NCI-H748 (cell line): ENCODE data around the gene UBE2H.
A peak's percentile ranks its signal among the peaks of the same experiment; 100 is the strongest.
"Not testable (repeated sequence)": the region's sequence is repeated elsewhere in the genome, so short reads cannot be mapped to it uniquely, and the experiment has no call there.

Source experiments
- DNase-seq: peaks from one replicate; lab custom pipeline; 2025; ENCODE audit not compliant: unreplicated experiment; lab: John Stamatoyannopoulos, UW

Gene UBE2H

GRCh38 chr7:129824291-129825208 lies 128.2 kb downstream of the UBE2H start:
- DNase-seq: peak; percentile 97

DNA sequence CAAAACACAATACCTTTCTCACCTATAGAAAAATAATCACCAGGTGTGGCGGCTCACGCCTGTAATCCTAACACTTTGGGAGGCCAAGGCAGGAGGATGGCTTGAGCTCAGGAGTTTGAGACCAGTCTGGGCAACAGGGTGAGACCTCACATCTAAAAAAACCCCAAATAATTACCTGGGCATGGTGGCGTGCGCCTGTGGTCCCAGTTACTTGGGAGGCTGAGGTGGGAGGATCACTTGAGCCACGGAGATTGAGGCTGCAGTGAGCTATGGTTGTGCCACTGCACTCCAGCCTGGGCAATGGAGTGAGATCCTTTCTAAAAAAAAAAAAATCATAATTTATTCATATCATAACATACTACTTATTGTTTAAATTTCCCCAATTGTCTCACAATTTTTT lies 129.6 kb downstream of the UBE2H start:
- DNase-seq: not testable (repeated sequence)

GRCh38 chr7:129821476-129821875 lies 131.3 kb downstream of the UBE2H start:
- no peak for DNase-seq

GRCh38 chr7:129816742-129817141 lies 136.0 kb downstream of the UBE2H start:
- DNase-seq: no peak

DNA sequence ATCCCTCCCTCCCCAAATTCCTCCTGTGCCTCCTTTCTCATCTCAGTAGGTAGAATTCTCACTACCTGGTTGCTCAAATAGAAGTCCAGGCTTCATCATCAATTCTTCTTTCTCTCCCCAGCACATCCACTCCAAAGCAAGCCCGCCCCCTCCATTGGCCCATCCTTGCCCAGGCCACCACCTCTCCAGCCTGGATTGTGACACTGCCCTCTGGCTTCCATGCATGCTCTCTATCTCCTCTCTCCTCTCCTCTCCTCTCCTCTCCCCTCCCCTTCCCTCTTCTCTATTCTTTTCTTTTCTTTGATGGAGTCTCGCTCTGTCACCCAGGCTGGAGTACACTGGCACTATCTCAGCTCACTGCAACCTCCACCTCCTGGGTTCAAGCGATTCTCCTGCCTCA lies 144.9 kb downstream of the UBE2H start:
- DNase-seq: no peak

DNA sequence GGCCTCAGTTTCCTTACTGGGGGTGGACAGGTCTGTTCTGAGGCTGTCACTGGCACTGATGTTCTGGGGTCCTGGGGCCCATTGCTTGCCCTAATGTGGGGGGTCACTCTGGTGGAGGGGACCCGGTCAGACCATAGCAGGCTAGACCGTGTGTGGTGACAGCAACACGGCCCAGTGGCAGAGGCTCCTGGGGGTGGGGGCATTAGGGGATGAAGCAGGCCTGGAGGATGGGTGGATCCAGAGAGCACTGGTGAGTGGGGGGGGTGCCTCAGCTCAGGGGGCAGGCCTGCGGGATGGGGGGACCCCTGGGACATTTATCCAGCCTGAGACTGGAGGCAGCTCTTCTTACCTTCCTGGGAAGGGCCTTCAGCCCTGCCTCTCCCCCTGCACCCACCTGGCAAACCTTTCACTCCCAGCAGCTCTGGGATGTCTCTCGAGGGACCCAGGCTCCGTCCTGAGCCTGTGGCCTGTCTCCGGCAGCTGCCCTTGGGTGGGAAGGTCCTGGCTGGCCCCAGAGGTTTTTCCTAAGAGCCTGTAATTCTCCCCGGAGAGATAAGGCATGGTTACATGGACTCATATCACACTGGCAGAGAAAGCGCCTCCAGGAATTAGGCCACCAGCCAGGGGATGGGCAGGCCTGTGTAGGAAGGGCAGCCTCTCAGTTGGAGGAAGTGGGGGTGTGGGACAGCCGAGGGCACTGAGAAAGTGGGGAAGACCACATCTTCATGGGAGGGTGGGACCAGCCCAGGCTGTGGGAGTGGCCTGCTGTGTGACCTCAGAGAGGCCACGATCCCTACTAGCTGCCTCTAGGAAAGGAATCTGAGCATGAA lies 147.7 kb downstream of the UBE2H start:
- no peak for DNase-seq

DNA sequence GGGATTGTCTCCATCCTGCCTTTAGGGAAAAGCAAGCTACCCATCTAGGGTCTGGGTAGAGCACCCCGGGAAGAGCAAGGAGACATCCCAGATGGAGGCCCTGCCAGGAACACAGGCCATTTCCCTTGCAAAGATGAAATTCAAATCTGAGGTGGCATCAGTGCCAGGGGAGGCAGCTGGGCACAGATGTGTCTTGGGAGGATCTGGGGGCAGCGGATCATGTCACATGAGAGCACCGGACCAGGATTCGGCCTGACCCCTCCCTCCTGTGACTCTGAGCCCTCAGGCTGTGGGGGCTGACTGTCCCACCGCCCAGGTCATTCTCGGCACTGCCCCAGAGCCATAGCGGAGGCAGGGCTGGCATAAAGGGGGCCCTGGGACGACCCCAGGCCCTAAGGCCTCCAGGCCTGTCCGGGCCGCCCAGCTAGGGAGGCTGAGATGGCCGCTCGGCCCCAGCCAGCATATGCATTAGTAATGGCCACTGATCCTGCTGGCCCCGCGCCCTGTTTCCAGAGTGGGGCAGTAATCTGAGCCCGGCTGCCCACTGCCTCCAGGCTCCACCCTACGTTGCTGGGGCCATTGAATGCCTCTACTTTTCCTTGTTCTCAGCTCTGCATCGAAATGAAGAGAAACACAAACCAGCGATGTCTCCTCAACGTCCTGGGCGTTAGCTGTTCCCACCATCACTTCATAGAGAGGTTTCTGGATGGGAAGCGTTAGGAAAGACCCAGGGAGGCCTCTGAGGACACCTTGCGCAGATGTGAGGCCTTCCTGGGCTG lies 148.5 kb downstream of the UBE2H start:
- DNase-seq: no peak

DNA sequence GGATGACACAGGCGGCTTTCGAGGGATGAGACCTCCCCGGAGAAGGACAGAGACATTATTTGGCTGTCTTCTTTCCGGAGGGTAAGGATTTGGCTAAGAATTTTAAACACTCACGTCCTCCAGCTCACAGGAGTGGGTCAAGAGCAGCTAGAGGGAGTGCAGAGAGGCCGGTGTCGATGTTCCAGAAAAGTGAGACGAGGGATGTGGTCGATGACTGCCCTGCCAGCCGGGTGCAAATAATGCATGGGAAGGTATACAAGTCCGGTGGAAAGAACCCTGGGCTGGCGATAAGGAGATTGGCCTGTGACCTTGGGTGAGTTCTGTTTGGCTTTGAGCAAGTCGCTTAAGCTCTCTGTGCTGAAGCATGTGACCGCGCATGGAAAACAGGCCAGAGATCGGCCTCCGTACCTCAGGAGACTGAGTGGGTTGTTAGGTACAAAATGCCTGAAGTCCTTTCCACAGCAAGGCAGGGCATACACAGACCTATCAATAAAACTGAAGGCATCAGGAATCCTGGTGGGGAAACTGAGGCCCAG lies 149.1 kb downstream of the UBE2H start:
- no peak for DNase-seq

DNA sequence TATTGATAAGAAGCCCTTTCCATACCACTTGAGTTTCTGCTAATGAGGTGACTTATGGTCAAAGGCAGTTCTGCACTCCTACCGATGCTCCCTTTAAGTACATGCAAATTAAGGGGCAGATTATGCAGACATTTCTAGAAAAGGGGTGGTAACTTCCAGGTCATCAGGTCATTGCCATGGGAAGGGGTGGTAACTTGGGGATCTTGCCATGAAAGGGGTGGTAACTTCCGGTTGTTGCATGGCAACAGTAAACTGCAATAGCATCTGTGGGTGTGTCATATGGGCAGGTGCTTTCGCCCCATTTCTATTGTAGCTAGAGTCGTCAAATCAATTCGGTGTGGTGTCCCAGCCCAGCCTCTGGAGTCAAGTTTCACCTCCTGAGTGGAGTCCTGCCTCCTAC lies 150.9 kb downstream of the UBE2H start:
- DNase-seq: peak; percentile 83

DNA sequence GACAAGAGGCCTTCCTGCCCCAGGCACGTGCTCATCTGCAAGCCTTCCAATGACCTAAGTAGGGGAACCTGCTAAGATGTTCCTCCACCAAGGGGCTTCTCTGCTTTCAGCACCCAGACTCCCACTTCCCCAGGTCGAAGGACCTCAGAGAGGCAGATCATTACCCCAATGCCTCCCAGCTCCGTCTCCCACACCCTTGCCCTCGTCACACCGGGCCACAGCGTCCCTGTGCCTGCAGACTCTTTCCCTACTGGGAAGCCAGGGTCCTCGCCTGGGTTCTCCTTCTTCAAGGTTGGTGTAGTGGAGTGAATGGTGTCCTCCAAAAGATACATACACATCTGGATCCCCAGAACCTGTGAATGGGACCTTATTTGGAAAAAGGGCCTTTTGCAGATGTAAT lies 151.9 kb downstream of the UBE2H start:
- DNase-seq: no peak

DNA sequence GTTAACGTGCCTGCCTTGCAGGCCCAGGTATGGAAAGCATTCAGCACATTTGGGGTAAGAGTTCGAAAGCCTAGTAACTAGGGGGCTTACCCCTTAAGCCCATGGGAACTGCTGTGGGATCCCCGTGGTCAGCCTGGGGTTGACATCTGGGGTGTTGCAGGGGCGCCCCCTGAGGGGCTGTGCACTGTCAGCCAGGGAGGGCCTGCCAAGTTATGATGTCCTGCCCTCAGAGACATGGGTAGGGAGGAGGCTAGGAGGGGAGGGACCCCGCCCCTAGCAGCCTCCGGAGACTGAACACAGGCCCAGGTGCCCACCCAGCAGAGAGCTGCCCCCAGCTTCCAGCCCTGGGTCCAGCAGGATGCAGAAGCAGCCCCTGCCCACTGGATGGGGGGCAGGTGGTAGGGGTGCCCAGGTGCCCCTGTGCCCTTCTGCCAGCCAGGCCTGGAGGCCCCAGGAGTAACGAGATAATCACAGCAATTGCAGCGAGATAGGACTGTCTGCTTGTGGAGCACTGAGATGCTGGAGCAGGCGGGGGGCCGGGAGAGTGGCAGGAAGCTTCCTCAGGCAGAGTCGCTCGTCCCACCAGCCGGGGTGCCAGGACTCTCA lies 153.3 kb downstream of the UBE2H start:
- DNase-seq: no peak

DNA sequence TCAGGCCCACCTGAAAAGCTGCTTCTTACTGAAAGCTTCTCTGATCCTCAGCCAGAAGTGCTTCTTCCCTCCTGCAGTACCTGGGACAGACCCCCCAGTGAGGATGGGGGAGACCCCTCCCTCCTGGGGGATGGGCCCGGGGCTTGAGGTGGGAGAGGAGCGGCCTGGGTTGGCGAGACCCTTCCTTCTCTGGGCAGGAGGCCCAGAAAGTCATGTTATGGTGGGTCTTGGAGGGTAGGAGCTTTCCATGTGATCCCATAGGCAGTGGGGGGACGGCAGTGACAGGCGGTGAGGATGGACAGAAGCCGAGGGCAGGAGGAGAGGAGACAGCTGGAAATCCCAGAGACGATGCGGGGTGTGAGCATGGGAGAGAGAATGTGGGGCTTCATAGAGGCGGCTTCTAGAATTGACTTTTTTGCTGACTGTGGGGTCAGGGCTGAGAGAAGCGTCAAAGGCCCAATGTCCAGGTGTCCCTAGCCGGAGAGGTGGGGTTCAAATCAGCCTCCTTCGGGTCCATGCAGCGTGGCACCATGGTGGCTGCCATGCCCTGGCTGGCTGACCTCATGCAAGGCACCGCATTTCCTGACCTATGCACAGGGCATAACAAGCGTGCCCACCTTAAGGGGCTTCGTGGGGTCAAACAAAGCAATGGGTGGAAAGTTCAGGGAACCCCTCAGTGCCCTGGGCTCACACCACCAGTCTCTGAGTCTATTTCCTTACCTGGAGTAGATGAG lies 154.0 kb downstream of the UBE2H start:
- DNase-seq: no peak

DNA sequence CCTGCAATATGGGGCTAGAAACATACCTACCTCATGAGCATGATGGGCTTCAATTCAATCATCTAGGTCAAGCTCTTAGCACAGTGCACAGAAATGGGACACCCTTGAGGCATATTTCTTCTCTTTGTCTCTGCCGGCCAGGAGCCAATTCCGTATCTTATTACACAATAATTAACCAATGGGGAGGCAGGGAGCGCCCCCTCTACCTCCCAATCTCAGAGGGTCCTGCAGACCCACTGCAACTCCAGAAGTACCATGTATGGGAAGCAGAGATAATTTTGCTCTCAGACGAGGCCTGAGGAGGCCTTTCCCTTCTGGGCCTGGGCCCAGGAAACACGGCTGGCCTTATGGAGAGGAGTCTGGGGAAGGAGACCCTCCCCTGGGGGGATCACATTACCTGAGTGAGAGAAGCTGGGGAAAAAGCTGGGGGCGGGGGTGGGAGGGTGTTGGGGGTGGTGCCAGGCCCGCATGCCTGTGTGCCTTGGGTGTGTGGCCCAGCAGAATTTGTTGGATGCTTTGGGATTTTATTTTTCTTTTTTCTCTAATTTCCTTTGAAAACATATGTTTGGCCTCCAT lies 155.5 kb downstream of the UBE2H start:
- DNase-seq: no peak

DNA sequence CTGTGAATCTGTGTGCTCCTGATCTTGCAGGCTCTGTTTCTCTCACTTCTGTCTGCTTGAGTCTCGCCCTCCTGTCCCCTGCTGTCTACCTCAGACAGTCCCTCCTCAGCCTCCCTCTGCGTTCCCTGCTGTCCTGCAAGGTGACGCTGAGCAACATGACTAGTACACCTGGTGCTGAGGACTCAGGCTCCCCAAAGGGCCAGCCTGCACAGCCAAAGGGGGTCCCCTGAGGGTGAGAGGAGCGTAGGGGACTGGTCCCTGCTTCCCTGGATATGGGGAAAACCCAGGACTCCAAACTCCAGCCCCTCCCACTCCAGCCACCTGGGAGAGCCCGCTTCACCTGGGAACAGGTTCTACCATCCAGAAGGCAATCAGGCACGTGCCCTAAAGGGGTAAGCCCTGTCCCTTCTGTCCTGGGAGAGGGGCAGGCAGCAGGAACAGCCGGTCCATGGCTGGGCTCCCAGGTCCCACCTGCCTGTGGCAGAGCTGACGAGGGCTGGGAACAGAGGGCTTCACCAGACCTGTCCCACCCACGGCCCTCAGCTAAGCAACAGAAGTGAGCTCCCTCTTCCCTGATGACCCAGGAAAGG lies 156.5 kb downstream of the UBE2H start:
- DNase-seq: no peak

DNA sequence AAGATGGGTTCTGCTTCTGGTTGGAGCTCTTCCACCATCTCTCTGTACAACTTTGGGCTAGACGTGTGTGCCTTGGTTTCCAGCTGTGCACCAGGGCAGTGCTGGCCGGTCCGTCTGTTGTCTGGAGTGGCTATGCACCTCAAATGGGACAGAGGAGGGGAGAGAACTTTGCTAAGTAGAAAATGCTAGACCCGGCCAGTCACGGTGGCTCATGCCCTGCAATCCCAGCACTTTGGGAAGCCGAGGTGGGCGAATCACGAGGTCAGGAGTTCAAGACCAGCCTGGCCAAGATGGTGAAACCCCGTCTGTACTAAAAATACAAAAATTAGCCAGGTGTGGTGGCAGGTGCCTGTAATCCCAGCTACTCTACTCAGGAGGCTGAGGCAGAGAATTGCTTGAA lies 158.3 kb downstream of the UBE2H start:
- DNase-seq: not testable (repeated sequence)

GRCh38 chr7:129793506-129794310 lies 159.1 kb downstream of the UBE2H start:
- no peak for DNase-seq

DNA sequence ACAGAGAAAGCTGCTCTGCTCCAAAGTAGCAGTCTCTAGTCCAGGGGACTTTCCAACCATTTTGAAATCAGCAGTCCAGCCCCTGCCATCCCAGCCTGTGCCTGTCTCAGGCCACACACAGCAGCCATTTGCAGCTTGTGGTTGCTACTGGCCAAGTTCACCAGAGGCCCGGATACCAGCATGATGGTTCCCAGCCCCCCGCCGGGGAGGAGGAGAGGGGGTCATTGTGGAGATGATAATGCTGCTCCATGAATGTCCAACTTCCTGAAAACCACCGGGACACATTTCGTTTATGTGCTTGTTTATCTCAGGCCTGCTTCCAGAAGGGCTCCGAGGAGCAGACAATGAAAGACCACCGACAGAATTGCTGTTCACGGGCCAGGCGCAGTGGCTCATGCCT lies 160.0 kb downstream of the UBE2H start:
- no peak for DNase-seq

DNA sequence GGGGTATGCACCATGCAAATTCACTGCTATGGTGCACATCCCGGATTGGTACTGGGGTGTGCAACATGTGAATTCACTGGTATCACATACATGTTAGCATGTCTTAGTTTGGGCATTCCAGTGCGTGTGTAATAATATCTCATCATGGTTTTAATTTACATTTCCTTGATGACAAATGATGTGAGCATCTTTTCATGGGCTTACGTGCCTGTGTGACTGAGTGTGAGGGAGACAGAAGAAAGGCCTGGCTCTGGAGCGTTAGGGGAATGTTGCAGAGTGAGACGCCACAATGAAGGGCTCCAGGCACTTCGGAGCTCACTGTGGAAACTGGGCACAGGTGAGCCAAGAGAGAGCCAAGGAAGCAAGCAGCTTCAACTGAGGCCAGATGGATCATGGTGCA lies 162.6 kb downstream of the UBE2H start:
- no peak for DNase-seq
